Measurements from ENCODE around the gene ADH5.
A peak's percentile ranks its signal among the peaks of the same experiment; 100 is the strongest.
"Not testable (repeated sequence)": the region's sequence is repeated elsewhere in the genome, so short reads cannot be mapped to it uniquely, and the experiment has no call there.

Gene ADH5

DNA sequence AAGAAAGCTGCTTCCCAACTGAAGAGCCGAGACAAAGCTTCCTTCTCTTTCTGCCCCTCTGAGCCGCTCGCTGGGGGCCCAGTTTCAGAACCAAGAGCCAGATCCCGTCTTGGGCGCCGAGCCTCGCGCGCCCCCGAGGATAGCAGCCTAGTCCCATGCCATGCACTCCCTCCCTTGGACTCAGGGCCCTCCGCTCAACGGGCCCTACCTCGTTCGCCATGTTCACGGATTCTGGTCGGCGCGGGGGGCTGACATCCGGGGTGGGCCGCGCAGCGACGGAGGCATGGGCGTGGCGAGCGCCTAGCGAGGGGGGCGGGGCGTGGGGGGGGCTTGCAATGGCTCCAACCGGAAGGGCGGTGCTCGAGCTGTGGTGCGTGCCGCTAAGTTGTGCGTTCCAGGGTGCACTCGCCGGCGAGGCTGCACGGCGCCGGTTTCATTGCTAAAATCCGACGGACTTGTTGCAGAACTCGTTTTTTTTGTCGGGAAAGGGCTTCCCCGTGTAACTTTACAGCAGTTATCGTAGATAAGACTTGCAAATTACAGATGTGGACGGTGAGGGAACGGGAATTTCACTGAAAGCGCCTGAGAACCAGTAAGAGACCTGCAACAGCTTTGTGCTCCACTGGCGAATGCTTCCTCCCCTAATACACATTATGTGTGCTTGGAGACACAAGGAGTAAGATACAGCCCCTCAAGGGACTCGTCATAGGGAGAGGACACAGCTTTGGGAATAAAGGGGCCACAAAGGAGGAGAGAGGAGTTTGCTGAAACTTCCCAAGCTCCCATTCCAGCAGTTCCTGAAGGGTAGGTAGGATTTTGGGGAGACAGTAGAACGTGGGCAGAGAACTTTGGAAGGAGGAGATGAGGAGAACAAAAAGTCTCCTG is at the start of gene ADH5:
Gene ADH5 (minus strand): TSS at position 308 of the 885 bp plus-strand sequence. CDS start 88 bp downstream, at position 220.
- DNase-seq = peak; percentile 12

DNA sequence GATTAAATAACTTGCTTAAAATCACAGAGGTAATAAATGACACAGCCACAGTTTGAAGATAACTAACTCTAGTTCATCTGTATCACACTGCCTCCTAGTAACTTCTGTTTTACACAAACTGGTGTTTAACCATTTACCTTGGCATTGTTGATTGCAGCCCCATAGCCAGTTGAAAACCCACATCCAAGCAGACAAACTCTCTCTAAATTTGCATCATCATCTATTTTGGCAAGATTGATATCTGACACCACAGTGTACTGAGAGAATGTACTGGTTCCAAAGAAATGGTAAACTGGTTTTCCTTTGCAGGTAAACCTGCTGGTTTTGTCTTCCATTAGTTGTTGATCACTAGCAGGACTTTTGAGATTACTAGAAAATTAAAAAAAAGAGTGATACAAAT is 47.7 kb upstream of the ADH5 start:
- DNase-seq = no peak

DNA sequence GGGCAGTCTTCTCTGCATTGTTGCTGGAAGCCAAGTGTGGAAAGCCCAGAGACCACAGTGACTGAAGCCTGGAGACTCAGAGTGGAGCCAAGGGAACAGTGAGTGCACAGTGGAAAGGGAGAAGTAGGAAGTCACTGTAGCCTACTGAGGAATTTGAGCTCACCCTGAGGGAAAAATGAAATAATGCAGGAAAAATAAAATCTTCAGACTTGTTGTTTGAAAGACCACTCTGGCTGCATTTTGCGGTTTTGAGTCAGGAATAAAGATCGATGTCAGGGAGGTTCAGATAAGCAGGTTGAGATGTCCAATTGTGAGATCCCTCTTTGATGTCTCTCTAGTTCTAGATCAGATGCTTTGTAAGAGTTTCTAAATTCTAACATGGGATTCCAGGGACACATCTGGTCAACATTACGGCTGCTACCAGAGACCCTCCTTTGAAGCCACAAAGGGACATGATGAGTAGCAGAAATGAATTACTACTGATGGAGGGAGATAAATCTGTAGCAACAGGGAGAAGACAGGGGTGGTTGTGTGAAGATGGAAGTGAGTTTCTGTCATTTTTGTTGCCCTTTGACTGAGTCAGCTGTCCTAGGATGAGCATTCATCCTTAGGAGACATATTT is 47.1 kb upstream of the ADH5 start:
- no peak for DNase-seq

DNA sequence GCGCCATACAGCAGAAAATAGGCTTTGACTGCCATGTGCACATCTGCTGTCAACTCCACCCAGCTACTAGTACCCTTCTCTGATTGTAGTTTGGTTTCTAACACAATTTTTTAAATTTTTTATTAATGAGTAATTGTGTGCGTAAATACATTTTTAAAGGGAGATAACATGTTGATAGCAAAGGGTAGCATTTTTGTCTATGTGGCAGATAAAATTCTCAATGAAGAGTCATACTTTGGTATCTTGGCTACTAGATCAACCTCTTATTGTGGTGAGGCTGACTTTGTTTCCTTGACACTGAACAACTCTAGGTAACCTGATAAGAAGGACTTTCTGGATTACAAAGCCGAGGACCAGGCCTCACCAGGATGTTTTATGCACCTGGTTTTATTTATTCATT is 46.0 kb upstream of the ADH5 start:
- no peak for DNase-seq

DNA sequence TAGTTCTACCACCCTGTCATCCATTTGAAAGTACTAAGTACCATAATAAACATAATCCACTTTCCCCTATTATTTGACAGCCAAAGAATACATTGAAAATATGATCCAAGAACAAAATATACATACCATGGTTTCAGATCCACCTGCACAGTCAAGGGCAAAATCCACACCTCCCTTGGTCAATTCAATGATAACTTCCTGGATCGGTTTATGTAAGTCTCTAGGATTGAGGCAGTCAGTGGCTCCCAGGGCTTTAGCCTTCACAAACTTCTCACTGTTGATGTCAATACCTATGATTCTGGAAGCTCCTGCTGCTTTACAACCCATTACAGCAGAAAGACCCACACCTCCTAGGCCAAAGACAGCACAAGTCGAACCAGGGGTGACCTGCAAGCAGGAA is 42.8 kb upstream of the ADH5 start:
- DNase-seq = no peak

DNA sequence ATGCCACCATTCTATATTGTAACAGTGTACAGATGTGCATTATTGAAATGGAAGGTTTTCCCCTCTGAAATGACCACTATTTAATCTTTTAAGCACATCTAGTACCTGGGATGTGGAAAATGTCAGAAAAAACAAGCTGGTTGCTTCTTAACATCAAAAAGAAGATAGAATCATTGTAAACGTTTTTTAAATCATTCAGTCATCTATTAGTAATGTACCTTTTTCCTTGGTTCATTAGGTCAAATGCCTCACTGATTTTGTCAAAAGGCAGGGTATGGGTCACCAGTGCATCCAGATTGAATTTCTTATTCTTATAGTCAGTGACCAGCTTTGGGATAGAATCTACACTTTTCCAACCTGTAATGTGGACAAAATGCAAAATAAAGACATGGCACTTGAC is 37.8 kb upstream of the ADH5 start:
- DNase-seq = no peak

DNA sequence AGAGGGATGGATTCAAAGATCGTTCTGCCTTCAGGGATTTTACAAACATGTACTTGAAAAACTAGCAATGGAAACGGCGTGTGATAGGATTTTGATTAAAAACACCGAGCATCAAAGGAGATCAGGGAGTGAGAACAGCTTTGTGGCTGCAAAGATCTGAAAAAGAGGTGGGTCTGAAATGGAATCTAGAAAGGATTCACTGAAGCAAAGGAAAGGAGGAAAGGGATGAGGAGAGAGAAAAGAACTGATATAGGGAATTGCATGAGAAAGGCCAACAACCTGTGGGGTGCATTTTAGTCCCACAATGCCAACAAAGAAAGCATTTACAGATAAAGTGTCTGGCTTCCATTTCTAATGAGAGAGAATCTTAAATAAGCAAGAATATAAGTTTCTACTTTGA is 32.4 kb upstream of the ADH5 start:
- DNase-seq = no peak

DNA sequence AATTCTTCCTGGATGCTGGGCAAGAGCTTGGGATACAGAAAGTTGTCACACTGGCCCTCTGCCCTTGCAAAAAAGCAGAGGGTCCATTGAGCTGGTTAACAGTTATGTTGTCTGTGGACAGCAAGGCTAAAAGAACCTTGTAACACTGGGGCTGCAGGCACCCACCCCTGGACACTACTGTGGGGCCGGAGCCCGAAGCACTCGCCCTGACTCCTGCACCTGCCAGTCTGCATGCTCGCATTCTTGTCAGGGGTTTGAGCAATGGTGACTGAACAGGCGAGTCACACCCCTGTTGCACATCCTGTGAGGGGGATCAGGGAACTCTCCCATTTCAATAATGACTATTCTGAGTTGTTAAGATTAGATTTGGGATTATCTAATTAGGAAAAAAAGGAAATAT is 31.9 kb upstream of the ADH5 start:
- no peak for DNase-seq

DNA sequence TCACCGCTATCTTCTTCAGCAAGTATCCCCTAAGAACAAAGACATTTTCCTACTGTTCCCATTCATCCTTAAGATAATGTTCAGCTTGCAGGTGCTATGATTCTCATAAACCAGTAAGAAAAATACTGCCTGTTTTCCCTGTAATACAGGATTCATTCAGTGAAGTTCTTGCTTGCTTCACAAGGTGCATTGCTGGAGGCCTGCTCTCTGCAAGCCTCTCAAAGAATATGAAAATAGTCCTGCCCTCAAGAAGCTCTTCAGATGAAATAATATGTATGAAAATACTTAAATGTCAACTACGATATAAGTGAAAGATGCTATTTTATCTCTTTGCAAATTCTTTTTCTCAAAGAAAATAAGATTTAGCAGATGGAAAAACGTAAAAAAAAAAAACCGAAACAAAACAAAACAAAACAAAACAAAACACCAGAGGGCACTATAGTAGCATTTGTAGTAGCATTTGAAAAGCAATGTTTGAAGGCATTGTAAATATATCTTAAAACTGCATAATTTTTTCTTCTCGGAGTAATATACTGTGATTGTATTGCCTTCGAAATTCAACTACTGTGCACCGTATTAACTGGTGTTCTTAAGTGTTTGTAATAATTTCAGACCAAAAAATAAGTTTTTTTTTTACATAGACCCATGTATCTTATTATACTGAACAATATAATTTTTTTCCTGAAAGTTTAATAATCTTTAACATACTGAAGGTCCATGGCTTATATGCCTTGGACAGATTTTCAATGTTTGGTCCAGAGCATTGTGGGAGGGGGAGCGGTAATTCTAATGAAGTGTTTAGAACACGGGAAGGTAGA is 29.5 kb upstream of the ADH5 start:
- no peak for DNase-seq

DNA sequence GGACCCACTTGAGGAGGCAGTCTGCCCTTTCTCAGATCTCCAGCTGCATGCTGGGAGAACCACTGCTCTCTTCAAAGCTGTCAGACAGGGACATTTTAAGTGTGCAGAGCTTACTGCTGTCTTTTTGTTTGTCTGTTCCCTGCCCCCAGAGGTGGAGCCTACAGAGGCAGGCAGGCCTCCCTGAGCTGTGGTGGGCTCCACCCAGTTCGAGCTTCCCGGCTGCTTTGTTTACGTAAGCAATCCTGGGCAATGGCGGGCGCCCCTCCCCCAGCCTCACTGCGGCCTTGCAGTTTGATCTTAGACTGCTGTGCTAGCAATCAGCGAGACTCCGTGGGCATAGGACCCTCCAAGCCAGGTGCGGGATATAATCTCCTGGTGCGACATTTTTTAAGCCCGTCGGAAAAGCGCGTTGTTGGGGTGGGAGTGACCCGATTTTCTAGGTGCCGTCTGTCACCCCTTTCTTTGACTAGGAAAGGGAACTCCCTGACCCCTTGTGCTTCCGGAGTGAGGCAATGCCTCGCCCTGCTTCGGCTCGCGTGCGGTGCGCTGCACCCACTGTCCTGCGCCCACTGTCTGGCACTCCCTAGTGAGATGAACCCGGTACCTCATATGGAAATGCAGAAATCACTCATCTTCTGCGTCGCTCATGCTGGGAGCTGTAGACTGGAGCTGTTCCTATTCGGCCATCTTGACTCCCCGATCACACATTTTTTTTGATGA is 28.7 kb upstream of the ADH5 start:
- not testable (repeated sequence) for DNase-seq

DNA sequence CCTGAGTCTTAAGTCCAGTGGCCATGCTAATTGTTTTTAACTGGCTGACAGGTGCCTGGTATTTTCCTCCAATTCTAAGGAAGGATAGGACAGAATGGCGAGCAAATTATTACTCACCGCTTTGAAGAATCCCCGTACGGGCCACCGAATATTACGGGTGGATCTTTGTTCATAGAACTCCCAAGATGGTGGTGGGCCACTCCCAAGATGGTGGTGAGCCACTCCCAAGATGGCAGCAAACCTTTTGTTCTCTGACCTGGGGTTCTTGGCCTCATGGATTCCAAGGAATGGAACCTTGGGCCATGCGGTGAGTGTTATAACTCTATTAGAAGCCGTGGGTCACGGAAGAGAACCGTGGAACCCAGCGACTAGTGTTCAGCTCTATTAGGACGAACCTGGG is 20.7 kb upstream of the ADH5 start:
- not testable (repeated sequence) for DNase-seq

DNA sequence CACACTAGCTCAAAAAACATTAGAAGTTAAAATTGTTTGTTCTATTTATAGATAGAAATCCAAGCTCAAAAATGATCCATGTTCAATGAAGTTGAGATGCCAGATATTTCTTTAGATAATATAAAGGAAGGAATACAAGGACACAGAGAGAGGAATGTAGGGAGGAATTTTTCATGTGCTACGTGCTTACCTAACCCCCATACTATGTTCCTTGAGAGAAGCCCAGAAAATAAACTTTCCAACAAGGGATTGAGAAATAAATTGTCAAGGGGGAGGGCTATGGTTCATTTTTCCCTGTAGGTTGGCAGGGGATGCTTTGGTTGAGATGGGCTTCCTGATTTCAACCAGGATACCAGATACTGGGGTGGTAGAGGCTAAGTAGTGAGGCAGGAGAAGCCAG is 15.6 kb upstream of the ADH5 start:
- DNase-seq = no peak

DNA sequence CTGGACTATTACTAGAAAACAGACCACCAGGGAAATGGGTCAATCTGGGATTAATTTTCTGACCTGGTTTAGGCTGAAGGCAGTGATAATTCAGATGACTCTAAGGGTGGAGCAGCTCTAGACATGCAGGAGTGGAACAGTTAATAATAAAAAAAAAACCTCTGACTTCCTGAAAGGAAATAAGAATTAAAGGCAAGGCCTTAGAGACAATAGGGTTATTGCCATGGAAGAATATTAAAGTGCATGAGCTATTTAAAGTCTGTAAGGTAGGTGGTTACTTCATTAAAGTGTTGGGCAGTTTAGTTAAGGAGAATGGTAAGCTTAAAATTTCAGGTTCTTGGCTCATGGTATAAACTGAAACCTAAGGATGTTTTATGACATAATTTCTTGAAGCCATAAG is 14.6 kb upstream of the ADH5 start:
- DNase-seq = no peak

DNA sequence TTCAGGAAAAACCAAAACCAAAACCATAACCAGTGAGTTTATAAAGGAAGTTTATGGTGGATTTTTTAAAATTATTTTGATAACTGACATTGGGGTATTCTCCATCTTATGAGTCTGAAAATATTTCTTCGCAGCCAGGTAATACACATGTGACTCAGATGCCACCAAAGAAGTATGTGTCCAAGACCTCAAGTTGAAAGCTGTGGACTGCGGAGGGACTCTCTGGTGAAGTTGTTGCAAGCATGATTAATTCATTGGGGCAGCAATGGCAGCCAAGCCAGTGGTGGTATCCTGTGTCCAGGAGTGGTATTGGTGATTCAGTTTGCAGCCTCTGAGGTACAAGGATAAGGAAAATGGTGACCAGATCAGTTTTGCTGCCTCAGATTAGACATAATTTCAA is 14.0 kb upstream of the ADH5 start:
- no peak for DNase-seq

DNA sequence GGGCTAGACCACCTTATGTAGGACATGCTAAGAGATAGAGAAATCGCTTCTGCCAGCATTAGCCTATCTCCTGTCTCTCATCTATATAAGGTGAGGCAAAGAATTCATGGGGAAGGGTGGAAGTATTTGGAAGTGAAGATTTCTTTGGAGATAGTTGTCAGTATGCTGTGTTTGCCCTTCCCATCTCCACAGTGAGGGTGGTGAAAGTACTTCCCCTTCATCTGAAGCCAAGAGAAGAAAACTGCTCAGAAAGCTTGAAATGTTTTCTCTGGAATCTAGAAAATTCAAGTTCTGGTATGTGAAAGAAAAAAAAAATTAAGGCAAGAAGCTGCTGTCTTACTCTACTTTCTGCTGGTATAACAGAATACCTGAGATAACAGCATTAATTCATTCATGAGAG is 12.3 kb upstream of the ADH5 start:
- DNase-seq = no peak

DNA sequence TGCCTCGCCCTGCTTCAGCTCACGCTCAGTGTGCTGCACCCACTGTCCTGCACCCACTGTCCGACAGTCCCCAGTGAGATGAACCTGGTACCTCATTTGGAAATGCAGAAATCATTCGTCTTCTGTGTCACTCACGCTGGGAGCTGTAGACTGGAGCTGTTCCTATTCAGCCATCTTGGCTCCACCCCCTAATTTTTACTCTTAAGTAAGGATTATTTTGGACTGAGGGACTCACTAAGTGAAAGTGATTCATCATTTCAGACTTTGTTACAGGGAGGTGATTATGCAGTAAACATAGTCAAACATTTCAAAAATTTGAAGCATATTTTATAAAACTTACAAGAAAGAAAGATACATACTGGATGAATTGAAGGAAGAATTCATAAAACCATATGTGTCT is 11.2 kb upstream of the ADH5 start:
- DNase-seq = not testable (repeated sequence)

DNA sequence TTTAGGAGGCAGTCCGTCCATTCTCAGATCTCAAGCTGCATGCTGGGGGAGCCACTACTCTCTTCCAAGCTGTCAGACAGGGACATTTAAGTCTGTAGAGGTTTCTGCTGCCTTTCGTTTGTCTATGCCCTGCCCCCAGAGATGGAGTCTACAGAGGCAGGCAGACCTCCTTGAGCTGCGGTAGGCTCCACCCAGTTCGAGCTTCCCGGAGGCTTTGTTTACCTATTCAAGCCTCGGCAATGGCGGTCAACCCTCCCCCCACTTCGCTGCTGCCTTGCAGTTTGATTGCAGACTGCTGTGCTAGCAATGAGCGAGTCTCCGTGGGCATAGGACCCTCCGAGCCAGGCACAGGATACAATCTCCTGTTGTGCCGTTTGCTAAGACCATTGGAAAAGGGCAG is 10.7 kb upstream of the ADH5 start:
- DNase-seq = no peak

DNA sequence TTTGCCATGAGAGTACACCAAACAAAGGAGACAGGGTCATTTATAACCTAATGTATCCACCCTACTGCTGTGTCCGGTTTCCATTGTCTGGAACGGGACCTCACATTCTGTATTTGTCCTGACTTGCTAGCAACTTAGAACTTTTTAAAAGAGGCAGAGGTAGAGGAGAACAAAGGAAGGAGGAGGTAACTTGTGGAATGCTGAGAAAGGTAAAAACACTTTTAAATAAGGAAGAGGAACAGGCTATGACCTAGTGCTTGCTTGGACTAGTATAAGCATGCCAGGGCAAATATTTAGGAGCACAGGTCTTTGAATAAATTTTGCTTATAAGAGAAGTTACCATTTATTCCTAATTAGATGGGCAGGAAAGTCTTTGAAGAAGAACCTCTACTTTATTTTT is 3.3 kb upstream of the ADH5 start:
- not testable (repeated sequence) for DNase-seq

DNA sequence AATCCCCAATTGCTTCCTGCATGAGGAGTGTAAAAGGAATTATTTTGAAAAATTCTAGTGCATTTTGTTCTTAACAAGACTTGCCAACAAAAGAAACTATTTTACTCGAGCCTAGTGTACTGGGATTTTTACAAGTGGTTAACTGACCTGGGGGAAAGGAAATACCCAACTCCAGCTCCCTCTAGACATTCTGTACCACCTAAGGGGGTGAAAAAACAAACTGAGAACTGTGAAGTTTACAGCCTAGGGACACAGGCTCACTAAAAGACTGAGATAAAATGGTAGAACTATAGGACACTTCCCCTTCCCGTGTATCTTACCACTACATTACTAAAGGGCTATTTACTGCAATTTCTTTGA is 2.6 kb upstream of the ADH5 start:
- DNase-seq = no peak

DNA sequence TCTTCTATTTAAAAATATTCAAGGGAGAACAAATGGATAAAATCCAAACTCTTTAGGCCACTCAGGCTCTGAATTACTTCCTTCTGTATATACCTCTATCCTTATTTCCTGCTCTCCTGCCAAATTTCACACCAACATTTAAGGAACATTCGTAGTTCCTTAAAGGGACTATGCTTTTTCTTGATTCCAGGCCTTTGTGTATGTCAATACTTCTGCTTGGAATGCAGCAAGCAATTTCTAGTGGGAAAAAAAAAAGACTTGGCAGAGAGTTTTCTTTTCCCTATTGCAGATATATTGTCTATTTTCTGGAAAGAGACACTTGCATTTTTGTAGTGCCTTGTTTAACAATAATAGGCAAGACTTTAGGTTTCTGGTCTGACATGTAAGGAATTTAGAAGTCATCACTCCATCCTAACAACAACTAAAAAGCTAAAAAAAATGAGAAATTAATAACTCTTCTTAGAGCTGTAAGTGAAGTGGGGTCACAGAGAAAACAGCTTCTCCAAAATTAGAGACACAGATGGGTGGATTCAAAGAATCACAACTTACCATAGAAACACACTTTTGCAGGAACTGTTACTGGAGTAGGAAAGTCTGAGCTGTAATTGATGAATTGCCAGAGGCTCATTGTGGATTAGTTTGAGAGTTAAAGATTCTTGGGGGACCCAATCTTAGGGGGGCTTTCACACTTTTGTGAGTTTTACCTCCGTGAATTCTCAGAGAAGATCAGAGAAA is 2.1 kb upstream of the ADH5 start:
- no peak for DNase-seq

DNA sequence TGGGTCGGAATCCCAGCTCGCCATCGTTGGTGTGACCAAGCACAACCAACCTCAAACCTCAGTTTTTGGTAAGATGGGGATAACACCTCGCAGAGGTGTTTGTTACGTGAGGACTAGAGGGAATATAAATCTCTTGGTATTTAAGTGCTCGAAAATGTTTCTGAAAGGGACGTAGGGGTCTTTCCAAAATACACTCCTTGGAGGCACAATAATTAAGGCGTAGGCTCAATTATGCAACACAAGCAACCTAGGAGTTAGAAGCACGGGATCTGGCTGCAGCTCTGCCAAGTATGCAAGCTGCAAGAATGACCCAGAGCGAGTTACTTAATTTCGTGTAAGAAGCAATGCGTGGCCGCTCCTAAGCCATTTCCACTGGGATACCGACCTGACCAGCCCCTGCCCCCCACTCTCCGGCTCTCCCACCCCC is 552 bp downstream of the ADH5 start:
- DNase-seq = no peak

DNA sequence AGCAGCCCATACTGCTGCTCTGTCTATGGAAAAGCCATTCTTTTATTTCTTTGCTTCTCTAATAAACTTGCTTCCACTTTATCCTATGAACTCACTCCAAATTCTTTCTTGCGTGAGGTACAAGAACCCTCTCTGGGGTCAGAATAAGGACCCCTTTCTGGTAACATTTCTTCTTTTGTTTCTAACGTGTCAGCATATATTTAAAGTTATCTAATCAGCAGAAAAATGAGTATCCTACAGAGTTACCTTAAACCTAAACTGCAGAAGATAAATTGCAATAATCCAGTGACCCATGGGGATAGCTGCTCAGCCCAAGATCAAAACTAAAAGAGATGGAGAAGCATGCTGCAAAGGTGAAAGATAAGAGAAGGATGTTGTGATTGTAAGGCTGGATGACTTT is 4.0 kb downstream of the ADH5 start:
- DNase-seq = no peak

Data from cortex of kidney (tissue), 1 donor.